ELF-1 (cell line): ENCODE measurements around the gene ZNF750.

Experiments used
- DNase-seq: peaks from one replicate; pipeline ENCODE4 v3.0.0-alpha.2; 2016; ENCODE audit warnings: low read depth, low spot score

ZNF750 gene

DNA sequence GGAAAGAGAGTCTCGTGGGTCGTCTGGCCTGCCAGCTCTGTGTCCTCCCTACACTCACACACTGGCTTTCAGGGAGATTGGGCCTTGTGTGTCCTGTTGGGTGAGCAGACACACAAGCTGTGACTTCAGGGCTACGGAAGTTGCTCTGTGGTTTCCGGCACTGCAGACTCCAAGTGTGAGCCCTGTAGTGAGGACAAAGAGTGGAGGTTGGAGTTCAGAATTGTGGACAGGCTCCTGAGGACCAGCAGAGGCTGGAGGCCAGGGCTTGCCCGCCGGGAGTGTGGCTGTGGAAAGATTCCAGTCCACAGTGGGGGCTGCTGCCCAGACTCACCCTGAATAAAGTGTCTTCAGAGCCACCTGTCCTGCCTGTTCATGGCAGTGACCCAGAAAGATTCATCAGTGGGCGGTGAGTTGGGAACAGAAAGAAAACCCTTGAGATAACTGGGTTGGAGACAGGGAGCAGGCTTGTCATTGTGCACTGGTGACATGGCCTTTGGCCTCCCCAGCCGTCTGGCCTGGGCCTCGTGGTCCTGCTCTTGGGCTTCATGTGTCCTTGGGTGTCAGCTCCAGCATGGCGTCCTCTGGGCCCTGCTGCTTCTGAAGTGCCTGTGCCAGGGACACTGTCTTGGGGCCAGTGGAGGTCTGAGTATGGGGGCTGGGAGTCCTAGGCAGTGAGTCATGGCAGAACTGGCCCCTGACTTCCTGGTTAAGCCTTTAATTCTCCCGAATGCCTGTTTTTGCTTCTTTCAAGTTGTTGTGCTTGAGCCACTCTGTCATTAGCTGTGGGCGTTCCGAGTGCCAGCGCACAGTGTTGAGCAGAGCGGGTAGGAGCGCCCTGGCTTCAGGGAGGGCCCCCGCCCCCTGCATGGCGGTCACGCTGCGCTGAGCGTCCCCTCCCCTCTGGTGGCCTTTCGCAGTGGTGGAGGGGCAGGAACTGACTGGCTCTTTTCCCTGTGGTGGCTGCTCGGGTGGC, 19.9 kb upstream of the ZNF750 start:
- DNase-seq = peak; percentile 86

DNA sequence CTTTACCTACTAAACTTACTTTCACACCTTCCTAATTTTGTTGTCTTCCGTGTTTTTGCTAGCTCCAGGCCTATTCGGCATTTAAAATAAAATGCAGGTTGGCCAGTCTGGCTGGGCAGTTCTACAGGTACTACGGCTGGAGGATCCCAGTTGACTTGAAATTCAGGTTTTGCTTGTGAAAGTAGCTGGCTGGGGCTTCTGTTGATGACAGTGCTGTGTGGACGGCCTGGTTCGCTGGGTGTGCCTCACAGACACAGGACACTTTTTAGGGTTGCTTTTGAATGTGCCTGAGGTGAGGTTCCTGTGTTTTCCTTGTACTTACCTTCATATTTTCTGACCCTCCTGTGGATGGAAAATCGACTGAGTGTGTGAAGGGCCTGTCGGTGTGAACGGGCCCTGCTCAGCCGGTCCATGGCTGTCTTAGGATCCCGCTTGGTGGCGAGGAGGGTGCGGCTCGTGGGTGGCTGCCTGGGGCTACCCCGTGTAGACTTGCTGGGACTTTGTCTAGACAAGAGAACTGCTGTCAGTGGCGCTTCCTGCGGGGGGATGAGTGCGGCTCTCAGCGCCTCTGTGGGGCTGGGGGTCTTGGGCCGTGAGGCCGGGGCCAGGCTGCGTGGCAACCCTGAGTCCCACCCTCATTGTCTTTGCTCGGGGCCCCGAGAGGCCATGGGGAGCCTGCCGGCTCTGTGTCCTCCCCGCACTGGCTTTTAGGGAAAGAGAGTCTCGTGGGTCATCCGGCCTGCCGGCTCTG, 18.7 kb upstream of the ZNF750 start:
- DNase-seq = peak; percentile 93

DNA sequence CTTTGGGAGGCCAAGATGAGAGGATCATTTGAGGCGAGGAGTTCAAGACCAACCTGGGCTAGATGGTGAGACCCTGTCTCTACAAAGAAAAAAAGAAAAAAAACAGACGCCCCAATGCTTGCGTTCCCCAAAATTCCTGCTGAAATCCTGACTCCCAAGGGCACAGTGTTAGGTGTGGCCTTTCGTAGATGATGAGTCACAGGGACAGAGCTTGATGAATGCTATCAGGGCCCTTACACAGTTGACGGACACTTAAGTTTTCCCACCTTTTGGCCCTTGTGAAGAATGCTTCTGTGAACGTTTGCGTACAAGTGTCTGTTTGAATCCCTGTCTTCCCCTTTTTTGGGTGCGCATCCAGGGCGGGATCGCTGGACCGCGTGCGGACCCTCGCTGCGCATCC, 16.5 kb upstream of the ZNF750 start:
- no peak for DNase-seq

DNA sequence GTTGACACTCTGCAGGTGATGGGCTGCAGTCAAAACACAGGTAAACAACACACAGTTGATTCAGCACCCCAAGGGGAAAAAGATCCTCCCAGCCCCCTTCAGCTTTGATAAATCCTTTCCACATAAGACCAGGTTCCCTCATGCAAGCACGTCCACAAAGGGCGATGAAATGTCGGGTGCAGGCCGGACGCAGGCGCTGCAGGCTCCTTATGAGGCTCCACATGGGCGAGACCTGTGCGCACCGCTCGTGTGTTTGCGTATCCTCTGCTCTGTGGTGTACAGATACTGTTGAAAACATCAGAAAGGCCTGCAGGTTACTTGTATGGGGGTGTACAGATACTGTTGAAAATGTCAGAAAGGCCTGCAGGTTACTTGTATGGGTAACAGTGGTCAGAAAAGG, 14.4 kb upstream of the ZNF750 start:
- no peak for DNase-seq

DNA sequence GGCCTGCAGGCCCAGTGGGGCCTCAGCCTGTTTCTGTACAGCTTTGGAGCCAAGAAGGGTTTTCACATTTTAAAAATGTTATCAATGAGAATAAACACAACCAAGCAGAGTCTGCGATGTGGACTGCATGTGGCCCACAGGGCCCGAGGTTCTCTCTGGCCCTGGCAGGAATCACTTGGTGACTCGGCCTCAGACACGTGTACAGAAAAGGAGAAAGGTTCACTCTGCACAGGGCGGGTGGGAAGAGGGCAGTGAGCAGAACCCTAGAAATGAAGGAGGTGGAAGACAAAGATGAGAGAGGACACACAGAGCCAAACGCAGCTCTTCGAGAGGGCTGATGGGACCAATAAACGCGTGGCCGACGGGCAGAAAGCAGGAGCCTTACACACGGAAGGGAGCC, 11.6 kb upstream of the ZNF750 start:
- no peak for DNase-seq

DNA sequence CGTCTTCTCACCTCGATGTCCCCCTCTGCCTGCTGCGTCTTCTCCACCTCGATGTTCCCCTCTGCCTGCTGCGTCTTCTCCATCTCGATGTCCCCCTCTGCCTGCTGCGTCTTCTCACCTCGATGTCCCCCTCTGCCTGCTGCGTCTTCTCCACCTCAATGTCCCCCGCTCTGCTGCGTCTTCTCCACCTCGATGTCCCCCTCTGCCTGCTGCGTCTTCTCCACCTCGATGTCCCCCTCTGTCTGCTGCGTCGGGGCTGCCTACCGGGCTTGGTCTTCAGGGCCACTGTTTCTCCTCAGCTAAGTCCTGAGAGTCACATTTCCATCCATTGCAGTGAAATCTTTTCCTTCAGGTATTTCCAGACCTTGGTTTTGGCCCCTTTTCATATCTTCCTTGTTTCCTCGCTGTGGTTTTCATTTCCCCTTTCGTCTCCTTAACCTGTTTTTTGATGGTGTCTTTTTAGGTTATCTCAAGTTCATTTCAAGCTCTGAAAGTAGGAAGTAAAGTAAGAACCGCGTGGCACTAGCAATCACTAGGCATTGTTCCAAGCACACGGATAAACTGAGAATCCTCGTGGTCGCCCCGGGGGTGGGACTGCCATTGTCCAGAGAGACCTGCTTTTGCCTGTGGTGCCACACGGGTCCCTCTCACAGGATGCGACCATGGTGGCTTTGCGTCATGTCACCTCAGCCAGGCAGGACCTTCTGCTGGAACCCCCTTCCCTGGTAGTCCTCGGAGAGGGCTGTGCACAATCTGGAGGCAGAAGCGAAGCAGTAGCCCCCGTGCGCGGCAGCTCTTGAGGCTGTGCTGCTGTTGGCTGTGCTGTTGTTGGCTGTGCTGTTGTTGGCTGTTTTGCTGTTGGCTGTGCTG, 9.5 kb upstream of the ZNF750 start:
- no peak for DNase-seq

DNA sequence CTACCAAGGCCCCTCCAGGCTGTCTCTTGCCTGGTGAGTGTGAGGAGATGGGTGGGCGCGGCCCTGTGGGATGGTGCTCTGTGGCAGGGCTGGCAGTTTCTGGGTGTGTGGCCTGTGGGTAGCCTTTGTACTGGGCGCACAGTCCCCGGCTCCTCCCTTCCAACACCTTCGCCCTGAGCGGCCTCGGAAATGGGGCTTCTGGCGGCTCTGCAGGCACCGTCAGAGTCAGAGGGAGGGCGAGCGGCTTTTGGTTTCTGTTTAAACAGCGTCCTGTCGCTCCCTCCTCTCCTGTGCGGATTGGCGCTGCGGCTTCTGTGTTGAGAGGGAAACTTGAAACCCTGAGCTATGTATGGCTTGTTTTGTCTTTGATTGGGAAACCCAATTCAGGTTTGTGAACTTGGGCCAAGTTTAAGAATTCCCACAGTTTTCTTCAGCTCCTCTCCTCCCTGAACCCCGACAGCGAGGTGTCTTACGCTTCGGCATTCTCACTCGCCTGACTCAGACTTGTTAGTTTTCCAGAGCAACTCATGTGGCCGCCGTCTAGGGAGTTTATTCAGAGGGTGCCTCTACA, 8.3 kb upstream of the ZNF750 start:
- no peak for DNase-seq

DNA sequence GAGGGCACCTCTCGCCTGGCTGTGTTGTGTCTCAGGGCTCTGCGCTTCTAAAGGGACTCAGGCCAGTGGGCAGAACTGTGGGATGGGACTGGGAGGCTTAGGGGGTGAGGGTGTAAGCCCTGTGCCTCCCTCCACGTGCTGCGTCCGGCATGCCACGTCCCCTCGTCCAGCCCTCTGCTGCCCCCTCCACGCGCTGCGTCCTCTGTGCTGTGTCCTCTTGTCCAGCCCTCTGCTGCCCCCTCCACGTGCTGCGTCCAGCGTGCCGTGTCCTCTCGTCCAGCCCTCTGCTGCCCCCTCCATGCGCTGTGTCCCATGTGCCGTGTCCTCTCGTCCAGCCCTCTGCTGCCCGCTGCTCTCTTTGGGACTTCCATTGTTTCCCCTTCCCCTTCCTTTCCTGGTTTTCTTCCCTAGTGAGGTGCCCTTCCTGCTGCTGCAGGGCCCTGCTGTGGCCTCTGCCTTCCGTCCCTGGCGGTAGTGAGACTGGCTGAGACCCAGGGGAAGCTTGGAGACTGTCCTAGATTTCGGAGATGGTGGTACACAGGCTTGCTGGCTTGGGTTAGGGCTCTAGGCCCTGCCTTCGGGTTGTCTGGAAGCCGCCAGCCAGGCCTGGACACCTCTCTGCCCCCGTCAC, 6.4 kb upstream of the ZNF750 start:
- DNase-seq = no peak

DNA sequence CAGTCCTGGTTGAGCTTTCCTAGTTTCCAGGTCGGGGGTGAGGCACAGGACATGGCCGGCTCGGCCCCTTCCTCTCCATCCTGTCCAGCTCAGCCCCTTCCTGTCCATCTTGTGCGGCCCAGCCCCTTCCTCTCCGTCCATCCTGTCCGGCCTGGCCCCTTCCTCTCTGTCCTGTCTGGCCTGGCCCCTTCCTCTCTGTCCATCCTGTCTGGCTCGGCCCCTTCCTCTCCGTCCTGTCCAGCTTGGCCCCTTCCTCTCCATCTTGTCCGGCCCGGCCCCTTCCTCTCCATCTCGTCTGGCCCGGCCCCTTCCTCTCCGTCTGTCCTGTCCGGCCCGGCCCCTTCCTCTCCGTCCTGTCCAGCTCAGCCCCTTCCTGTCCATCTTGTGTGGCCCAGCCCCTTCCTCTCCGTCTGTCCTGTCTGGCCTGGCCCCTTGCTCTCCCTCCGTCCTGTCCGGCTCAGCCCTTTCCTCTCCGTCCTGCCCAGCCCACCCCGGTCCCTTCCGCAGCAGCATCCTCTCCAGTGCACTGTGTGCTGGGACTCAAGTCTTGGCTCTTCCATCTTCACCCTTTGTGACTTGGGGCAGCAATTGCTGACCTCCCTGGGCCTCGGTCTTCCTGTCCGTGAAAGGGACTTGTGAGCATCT, 5.5 kb upstream of the ZNF750 start:
- DNase-seq = no peak

DNA sequence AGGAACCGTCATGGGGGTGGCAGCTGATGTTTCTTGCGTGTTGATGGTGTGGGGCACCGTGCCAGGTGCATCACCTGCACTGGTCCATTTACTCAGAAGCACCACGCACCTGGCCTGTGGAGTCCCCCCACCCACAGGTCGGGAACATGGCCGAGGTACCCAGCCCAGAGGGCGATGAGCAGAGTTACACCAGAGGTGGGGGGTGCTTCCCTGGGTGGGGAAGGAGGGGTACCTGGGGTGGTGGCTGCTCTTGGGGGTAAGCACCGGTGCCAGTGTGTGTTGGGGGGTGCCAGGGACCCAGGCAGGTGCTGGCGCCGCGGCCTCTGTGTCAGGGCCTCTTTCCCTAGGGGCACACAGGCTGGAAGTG, 5.0 kb upstream of the ZNF750 start:
- DNase-seq = no peak

DNA sequence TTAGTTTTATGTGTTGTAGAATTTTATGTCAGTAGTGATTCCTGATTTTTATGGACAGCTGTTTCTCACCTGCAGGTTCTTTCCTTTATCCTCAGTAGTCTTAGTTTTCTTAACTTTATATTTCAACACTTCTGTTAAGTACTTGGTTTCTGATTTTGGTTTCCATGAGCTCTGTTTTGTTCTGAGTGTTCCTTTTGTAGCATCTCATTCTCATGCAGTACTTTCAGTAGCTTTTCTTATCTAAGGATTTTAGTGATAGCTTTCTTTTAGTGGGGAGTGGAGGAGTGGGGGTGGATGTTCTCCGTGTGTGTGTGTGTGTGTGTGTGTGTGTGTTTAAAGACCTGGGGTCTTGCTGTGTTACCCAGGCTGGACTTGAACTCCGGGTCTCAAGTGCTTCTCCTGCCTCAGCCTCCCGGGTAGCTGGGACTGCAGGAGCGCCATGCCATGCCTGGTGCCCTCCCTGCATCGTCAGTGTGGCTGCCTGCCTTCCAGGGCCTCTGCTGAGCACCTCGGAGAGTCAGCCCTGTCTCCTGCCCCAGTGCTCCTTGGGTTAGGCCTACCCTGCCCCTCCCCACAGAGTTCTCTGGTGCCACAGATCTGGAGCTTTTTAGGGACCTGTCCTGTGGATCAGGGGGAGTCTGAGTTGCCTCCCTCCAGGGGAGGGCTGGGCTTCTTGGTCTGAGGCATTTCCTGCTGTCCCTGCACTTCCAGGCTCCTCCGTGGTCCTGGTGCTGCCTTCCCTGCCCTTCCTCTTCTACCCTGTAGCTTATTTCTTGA, 4.3 kb upstream of the ZNF750 start:
- DNase-seq = no peak

DNA sequence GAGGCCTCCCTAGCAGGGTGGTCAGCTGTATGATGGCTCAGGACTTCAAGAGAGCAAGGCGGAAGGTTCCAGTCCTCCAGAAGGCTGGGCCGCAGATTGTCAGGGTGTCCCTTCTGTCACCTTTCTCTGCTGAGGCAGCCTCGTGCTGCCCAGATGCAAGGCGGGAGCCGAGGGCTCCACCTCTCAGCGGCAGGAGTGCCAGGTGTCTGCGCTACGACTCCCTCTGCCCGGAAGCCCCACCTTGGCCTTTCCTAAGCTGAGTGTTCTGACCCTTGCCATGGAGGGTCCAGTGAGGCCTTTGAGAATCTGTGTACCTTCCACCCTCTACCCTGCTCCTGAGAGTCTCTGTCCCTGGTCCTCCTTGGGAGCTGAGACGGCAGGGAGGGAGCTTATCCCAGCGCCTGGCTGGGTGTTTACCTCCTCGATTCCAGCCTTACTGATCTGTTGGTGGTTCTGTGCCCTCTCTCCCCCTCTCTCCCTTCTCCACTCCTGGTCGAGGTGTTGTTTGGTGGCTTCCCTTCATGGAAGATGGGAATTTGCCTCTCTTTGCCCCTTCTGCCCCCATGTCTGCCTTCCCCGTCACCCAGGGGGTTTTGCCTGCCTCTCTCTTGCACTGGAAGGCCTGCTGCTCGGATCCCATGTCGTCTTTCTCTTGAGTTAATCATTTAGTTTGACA, 2.2 kb upstream of the ZNF750 start:
- no peak for DNase-seq

DNA sequence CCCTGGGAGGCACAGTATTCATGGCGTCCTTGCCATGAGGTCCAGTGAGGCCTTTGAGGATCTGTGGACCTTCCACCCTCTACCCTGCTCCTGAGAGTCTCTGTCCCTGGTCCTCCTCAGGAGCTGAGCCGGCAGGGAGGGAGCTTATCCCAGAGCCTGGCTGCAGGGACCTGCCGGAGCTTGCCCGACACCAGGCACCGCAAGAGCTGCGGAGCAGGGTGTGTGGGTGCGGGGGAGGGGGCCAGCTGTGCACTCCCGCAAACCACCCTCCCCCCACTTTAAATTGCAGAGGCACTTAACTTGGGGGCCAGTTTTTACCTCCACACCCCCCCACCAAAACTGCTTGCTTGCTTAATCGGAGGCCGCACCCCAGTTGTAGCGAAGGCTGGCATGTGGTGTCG, 609 bp upstream of the ZNF750 start:
- peak; percentile 58 for DNase-seq

DNA sequence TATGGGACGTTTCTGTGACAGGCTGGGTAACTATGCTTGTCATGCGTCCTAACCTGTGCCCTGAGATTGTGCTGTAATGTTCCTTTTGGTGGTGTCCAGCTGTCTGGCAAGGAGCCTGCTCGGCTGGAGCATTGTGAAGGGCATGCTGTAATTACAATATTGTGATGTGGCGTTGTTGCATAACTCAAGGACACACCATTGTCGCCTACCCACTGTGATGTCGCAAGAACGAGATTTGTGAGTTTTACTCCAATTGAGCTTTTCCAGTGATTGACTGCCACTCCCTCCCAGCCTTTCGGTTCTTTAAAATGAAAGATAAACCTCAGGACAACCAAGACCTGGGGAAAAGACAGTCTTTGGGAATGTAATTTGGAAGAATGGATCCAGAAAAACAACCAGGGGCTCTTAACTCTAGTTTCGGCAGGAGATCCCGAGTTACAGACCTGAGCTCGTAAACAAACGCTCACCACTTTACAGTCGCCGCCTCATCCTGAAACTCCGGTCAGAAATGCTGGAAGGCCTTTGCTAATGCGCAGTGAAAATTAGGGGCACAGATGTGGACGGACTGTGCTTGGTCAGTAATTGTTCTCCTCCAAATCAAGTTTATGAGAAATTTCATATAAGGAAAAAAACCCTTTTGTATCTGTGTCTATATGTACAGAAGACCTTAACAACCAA, 1.3 kb downstream of the ZNF750 start:
- peak; percentile 40 for DNase-seq

DNA sequence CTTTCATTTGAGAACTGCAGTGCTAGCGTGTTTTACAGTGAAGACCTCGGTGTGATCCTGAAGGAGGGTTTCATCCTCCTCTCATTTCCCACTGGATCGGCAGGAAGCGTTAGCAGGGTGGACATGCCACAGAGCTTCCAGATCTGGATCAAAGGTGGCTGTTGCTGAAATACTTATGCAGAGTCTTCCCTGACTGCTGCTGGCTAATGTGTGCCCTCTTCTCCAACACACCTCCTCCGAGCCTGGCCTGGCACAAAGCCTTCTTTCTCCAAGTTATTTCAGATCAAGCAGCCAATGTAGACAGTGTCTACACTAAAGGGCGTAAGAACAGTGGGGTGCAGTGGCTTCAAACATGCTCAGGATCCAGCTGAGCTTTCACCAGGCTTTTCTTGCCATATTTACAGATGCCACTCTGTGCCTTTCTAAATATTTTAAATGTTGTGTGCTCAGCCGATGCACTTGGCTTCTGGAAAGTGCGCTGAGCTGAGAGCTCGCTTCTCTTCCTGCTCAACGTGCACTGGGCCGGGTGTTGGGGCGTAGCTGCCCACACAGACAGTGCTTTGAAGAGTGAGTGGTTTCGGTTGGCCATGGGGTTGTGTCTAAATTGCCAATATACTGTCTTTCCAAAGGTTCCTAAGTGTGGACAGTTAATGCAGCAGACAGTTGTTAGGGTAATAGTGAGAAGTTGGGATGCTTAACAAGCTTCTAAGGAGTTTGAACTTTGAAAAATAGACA, 2.1 kb downstream of the ZNF750 start:
- DNase-seq = no peak

DNA sequence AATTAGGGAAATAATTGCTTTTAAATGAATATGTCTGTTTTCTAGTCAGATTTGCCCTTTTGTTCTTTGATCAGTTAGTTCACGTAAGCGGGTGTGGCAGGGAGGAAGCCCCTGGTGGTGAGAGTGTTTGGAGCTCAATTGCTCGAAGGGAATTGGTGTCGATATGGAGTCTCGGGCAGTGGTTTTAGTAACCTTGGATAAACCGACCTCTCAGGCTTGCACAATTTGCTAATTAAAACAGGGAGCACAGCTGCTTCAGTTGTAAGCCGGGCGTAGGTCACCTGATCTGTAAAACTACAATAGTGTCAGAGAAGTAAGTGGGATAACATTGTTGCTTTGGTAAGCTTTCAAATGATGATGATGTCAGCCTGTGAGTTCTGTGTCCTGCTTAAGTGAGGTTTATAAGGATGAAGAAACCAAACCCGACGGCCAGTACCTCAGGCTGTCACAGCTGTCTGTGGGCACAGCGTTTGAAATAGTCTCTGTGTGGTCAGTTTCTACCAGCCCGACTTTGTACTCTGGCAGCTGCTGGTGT, 2.9 kb downstream of the ZNF750 start:
- peak; percentile 45 for DNase-seq

DNA sequence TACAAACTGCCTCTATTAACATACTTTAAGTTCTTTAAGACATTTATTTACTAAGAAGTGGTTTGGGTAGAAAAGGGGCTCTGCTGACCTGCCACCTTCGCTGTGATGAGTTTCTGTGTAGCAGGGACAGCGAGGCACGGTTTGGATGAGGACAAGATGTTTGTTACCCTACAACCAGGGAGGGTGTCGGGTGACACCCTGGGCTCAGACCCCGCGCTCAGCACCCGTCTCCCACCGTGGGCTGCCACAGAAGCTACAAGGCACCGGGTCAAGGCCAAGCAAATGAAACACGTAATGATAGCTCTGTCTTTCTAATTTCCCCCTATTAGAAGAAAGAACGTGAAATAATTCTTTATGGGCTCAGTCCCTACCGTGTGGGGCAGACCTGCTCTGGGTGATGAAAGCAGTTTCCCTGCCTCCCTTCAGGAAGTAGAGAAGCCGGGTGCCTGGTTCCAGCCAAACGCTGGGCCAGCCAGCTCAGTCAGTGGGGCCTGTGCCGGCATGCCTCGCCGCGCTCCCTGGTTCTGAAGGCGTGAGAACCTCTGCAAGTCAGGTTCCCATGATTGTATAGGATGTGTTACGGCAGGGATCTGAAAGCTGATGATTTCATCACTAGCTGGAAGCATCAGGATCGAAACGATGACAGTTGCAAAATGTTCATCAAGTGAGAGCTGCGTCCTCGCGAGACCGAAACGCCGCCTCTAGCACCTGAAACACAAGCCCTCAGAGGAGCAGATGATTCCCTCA, 3.9 kb downstream of the ZNF750 start:
- DNase-seq = peak; percentile 63
